ENCODE measurements around the gene EMC8.

EMC8 gene

DNA sequence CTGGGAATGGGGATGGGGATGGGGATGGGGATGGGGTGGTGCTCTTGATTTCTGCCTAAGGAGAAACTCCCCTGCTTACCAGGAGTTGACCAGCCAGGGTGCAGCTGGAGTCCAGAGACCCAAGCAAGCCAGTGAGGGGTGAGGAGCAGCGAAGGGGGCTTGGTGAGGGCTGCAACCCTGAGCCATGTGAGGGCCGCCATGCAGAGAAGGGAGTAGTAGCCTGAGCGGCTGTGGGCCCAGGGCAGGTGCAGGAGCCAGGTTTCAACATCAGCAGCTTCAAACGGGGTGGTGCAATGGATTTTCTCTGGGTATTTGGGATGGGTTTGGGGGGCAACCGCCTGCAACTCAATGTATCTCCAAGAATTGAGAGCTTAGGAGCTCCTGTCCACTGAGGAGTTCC, 35.4 kb upstream of the EMC8 start:
- H3F3A ChIP-seq (ENCODE audit: insufficient read depth): no peaks in the 10 kb centered on the region
- H3K9me2 ChIP-seq (replicated peaks; ENCODE audit: insufficient read depth, low read length): no peaks in the 10 kb centered on the region
- H3K27ac ChIP-seq (ENCODE audit: low read depth, low read length): no peak overlapping the region
- no peaks in the 10 kb centered on the region for H3K36me3 ChIP-seq (ENCODE audit: low read length)
- H3K9me3 ChIP-seq (ENCODE audit: insufficient read depth, low read length): 0 out of 2 replicates have a peak, but pooled peaks cover 2% of the 10 kb centered on the region
- TF ChIP-seq EZH2phosphoT487 (conservative IDR thresholded peaks at IDR 0.05; ENCODE audit: low read length) (no peak), CTCF (IDR thresholded peaks at IDR 0.05; ENCODE audit: insufficient read depth, low read length, poor library complexity, severe bottlenecking) (no peak)
- no peak overlapping the region for H3K4me2 ChIP-seq (ENCODE audit: low read depth, low read length, poor library complexity, severe bottlenecking)
- H3K4me3 ChIP-seq (ENCODE audit: insufficient read depth, low read length, poor library complexity, severe bottlenecking): no peak overlapping the region
- H2AFZ ChIP-seq (ENCODE audit: low read depth, low read length, severe bottlenecking): no peak overlapping the region
- H4K20me1 ChIP-seq (ENCODE audit: low read depth, low read length): no peaks in the 10 kb centered on the region
- H3K79me2 ChIP-seq (ENCODE audit: insufficient read depth, low read length): no peaks in the 10 kb centered on the region
- H3K27me3 ChIP-seq (ENCODE audit: low read length): no peaks in the 10 kb centered on the region
- H3K9ac ChIP-seq (ENCODE audit: low read length): no peak overlapping the region

- Histone ChIP-seq H3K9ac (ENCODE audit: low read length) (0 out of 2 replicates have a peak overlapping the region, but pooled peaks have one; percentile 4), H3K79me2 (ENCODE audit: insufficient read depth, low read length) (no peaks in the 10 kb centered on the region), H3K9me2 (replicated peaks; ENCODE audit: insufficient read depth, low read length) (no peaks in the 10 kb centered on the region), H3K9me3 (ENCODE audit: insufficient read depth, low read length) (peaks cover 11% of the 10 kb centered on the region; the same call in 1 of the 2 replicates), H3K27ac (ENCODE audit: low read depth, low read length) (0 out of 2 replicates have a peak overlapping the region, but pooled peaks have one; percentile 19), H3F3A (ENCODE audit: insufficient read depth) (0 out of 2 replicates have a peak, but pooled peaks cover 8% of the 10 kb centered on the region), H3K36me3 (ENCODE audit: low read length) (no peaks in the 10 kb centered on the region), H3K4me3 (ENCODE audit: insufficient read depth, low read length, poor library complexity, severe bottlenecking) (no peak overlapping the region), H2AFZ (ENCODE audit: low read depth, low read length, severe bottlenecking) (no peak overlapping the region), H3K4me2 (ENCODE audit: low read depth, low read length, poor library complexity, severe bottlenecking) (peak overlapping the region; percentile 45), H4K20me1 (ENCODE audit: low read depth, low read length) (no peaks in the 10 kb centered on the region), H3K27me3 (ENCODE audit: low read length) (no peaks in the 10 kb centered on the region)
- TF ChIP-seq CTCF (IDR thresholded peaks at IDR 0.05; ENCODE audit: insufficient read depth, low read length, poor library complexity, severe bottlenecking) (no peak), EZH2phosphoT487 (conservative IDR thresholded peaks at IDR 0.05; ENCODE audit: low read length) (no peak)
Observed at GRCh38 chr16:85833219-85833920, 34.0 kb upstream of the EMC8 start.

DNA sequence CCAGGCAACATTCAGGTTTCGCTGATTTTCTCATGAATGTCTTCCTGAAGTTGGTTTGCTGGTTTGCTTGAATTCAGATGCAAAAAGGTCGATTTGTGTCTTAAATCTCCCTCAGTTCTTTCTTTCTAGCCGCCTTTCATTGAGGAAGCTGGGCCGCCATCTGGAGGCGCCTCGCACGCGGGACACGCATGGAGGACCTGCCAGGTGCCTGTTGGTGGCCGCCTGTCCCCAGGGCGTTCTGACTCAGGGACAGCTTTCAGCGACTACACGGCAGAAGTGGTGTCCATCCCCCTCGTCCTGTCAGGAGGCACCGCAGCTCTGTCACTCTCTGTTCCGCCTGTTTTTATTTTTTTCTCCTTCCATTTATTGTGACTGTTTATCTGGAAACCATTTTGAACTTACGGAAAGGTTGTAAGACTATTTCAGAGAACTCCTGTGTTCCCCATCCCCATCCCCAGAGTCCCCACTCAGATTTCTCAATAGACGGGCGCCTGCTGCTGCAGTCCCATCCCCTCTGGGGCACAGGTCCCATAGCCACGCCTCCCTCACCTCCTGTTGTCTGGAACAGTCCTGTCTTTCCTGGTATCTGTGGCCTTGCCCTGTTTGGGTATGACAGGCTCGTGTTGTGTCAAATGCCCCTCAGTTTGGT, 33.4 kb upstream of the EMC8 start:
- Histone ChIP-seq H3K27me3 (ENCODE audit: low read length) (no peaks in the 10 kb centered on the region), H3K36me3 (ENCODE audit: low read length) (no peaks in the 10 kb centered on the region), H4K20me1 (ENCODE audit: low read depth, low read length) (no peaks in the 10 kb centered on the region), H3K9me2 (replicated peaks; ENCODE audit: insufficient read depth, low read length) (no peaks in the 10 kb centered on the region), H3K9ac (ENCODE audit: low read length) (peak overlapping the region; percentile 14; the same call in 1 of the 2 replicates), H3K4me2 (ENCODE audit: low read depth, low read length, poor library complexity, severe bottlenecking) (peak overlapping the region; percentile 45), H3K27ac (ENCODE audit: low read depth, low read length) (peak overlapping the region; percentile 19; the same call in 1 of the 2 replicates), H3K9me3 (ENCODE audit: insufficient read depth, low read length) (peaks cover 11% of the 10 kb centered on the region; the same call in 1 of the 2 replicates), H2AFZ (ENCODE audit: low read depth, low read length, severe bottlenecking) (peak overlapping the region; percentile 3), H3F3A (ENCODE audit: insufficient read depth) (0 out of 2 replicates have a peak, but pooled peaks cover 8% of the 10 kb centered on the region), H3K4me3 (ENCODE audit: insufficient read depth, low read length, poor library complexity, severe bottlenecking) (no peak overlapping the region), H3K79me2 (ENCODE audit: insufficient read depth, low read length) (no peaks in the 10 kb centered on the region)
- TF ChIP-seq EZH2phosphoT487 (conservative IDR thresholded peaks at IDR 0.05; ENCODE audit: low read length): no peak
- TF ChIP-seq CTCF (IDR thresholded peaks at IDR 0.05; ENCODE audit: insufficient read depth, low read length, poor library complexity, severe bottlenecking): no peak
